Measurements from ENCODE around the gene ALOX15B.

- TF ChIP-seq CTCF (conservative IDR thresholded peaks at IDR 0.05) = no peak
- no peak for TF ChIP-seq EZH2 (IDR thresholded peaks at IDR 0.05; ENCODE audit: low read depth)
Observed at GRCh38 chr17:8031950-8032349, 6.9 kb upstream of the ALOX15B start.

Data from PC-9 (cell line).